ENCODE results near the gene CSNK2A2.

CSNK2A2 gene

DNA sequence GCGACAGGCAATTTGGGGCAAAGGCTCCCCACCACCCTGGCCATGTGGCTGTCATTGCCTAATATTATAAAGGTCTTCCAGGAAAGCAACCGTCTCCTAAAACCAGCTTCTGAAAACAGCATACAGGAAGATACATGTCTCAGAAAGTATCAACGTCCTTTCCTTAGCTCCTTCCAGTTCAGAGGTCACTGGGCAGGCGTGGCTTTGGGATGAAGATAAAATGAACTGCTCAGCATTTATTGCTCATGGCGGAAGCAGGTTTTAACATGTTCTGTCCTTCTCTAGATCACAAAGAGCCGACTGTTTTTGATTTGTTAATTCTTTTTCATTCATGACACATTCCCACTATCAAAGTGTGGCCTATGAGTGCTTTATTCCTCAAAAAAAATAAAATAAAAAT, 76.8 kb downstream of the CSNK2A2 start:
- no peak overlapping the region for H3K4me3 ChIP-seq (ENCODE audit: low read length)

DNA sequence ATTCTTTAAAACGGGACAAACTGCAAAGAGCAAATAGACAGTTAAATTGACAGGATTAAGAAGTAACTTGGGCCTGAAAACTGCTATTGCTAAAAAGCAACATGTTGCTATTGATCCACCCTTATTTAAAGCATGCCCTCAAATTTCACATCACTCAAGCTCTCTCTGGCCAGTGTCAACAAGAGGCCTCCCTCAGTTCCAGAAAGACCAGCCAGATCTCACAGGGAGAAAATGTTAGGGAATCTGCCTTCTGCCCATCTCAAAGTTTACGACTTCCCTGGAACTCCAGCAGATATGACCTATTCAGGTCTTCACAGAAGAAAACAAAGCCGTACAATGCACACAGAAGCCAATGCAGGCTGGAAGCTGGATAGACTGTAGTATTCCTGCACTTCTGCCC, 77.7 kb downstream of the CSNK2A2 start:
- Histone ChIP-seq H3K9ac (ENCODE audit: low read depth, low read length) (no peak overlapping the region), H3K27ac (ENCODE audit: low read depth, low read length) (no peak overlapping the region), H3K9me3 (ENCODE audit: insufficient read depth, low read depth, low read length) (no peaks in the 10 kb centered on the region), H3K36me3 (ENCODE audit: insufficient read depth, low read length) (peaks cover 18% of the 10 kb centered on the region), H3K4me3 (ENCODE audit: low read length) (no peak overlapping the region), H3K4me1 (ENCODE audit: insufficient read depth, low read length) (peaks cover 17% of the 10 kb centered on the region), H3K27me3 (ENCODE audit: insufficient read depth, low read length) (no peaks in the 10 kb centered on the region)
- 89% methylated on average over 3 of the region's 3 CpGs for WGBS

More for the DNA sequence above, 76.8 kb downstream of the CSNK2A2 start:
- WGBS, result 86% methylated on average over 6 of the region's 6 CpGs
- peaks cover 9% of the 10 kb centered on the region for H3K36me3 ChIP-seq (ENCODE audit: insufficient read depth, low read length)
- H3K4me1 ChIP-seq (ENCODE audit: insufficient read depth, low read length), result peaks cover 17% of the 10 kb centered on the region
- no peak overlapping the region for H3K9ac ChIP-seq (ENCODE audit: low read depth, low read length)
- H3K27me3 ChIP-seq (ENCODE audit: insufficient read depth, low read length), result no peaks in the 10 kb centered on the region
- no peak overlapping the region for H3K27ac ChIP-seq (ENCODE audit: low read depth, low read length)
- no peaks in the 10 kb centered on the region for H3K9me3 ChIP-seq (ENCODE audit: insufficient read depth, low read depth, low read length)

DNA sequence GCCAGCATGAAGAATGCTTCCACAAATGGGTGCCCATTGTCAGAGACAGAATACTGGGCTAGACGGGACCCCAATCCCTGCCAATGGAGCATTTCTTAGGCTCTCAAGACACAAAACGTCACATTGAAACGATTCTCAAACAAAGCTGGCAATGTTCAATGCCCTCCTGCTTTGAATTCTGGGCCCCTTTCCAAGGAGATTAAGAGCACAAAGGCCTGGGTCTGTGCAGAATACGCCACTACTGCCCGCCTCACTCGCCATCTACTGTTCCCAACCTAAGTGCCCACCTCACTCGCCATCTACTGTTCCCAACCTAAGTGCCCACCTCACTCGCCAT, 78.4 kb downstream of the CSNK2A2 start:
- Histone ChIP-seq H3K4me1 (ENCODE audit: insufficient read depth, low read length) (peaks cover 17% of the 10 kb centered on the region), H3K27ac (ENCODE audit: low read depth, low read length) (no peak overlapping the region), H3K27me3 (ENCODE audit: insufficient read depth, low read length) (no peaks in the 10 kb centered on the region), H3K36me3 (ENCODE audit: insufficient read depth, low read length) (peaks cover 26% of the 10 kb centered on the region), H3K9me3 (ENCODE audit: insufficient read depth, low read depth, low read length) (no peaks in the 10 kb centered on the region), H3K9ac (ENCODE audit: low read depth, low read length) (no peak overlapping the region), H3K4me3 (ENCODE audit: low read length) (no peak overlapping the region)
- 95% methylated on average over 8 of the region's 8 CpGs for WGBS

DNA sequence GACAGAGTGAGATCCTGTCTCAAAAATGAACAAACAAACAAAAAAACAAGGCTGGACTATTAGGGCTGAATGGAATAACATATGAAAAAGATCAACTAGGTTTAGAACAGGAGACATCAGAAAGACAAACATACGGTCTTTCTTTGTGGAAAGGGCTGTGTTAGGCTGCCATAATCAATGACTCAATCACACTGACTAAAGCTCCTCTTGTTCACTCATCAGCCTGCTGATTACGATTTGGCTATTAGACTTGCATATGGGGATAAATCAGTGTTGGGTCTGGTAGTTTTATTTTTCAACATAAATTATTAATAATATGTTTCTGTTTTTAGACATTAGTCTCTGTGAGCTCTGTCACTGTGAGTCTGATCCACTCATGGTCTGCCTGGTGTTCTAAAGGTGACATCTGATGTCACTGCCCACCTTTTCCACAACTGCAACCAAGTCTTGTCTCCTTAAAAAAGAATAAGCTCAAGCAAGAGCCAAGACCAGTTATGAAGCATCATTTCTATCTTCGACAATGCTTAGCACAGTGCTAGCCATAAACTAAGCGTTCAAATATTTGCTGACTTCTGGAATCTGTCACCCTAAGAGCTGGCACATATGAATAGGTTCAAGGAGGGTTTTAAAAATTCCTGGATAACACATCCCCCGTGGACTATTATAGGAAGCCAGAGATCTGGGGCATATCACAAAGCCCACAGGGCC, 79.0 kb downstream of the CSNK2A2 start:
- no peak overlapping the region for H3K27ac ChIP-seq (ENCODE audit: low read depth, low read length)
- H3K36me3 ChIP-seq (ENCODE audit: insufficient read depth, low read length), result peaks cover 30% of the 10 kb centered on the region
- WGBS, result 90% methylated on average over 4 of the region's 5 CpGs
- no peak overlapping the region for H3K4me3 ChIP-seq (ENCODE audit: low read length)
- no peak overlapping the region for H3K9ac ChIP-seq (ENCODE audit: low read depth, low read length)
- no peaks in the 10 kb centered on the region for H3K9me3 ChIP-seq (ENCODE audit: insufficient read depth, low read depth, low read length)
- H3K27me3 ChIP-seq (ENCODE audit: insufficient read depth, low read length), result no peaks in the 10 kb centered on the region
- peaks cover 17% of the 10 kb centered on the region for H3K4me1 ChIP-seq (ENCODE audit: insufficient read depth, low read length)

DNA sequence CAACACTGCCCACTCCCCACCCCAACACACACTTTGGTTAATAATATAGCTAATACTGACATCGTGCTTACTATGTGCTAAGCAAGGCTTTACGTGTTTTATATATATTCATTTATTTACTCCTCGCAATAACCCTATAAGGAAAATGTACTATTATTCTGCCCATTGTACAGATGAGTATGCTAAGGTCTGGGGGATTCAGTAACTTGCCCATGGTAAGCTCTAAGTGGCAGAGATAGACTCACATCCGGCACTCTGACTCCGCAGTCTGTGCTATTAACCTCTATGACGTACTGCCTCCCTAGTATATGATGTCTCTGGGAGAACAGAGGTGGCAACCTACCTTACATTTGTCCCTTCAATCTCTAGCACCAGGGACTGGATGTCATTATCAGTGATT, 81.4 kb downstream of the CSNK2A2 start:
- Histone ChIP-seq H3K4me1 (ENCODE audit: insufficient read depth, low read length) (peaks cover 14% of the 10 kb centered on the region), H3K36me3 (ENCODE audit: insufficient read depth, low read length) (peaks cover 44% of the 10 kb centered on the region), H3K27ac (ENCODE audit: low read depth, low read length) (no peak overlapping the region), H3K9ac (ENCODE audit: low read depth, low read length) (no peak overlapping the region), H3K4me3 (ENCODE audit: low read length) (no peak overlapping the region), H3K9me3 (ENCODE audit: insufficient read depth, low read depth, low read length) (no peaks in the 10 kb centered on the region; the same call in 1 of the 2 replicates), H3K27me3 (ENCODE audit: insufficient read depth, low read length) (no peaks in the 10 kb centered on the region)
- 96% methylated on average over 3 of the region's 6 CpGs for WGBS

DNA sequence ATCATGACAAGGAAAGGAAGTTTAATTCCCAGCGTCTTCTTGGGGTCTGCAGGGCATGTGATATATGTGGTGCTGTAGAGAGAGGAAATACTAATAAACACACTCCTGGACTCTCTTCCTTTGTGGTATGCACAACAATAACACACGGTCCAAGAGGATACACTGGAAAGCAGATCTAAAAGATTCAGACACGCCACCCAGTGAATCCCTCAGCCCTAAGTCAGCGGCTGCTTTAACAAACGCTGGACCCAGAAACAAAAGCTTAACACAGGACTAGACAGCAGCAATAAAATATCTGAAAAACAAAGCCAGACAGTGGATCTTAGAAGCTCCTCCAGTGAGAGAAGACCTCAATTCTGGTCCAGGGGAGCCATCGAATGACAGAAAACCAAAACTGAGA, 81.8 kb downstream of the CSNK2A2 start:
- H3K9ac ChIP-seq (ENCODE audit: low read depth, low read length), result no peak overlapping the region

DNA sequence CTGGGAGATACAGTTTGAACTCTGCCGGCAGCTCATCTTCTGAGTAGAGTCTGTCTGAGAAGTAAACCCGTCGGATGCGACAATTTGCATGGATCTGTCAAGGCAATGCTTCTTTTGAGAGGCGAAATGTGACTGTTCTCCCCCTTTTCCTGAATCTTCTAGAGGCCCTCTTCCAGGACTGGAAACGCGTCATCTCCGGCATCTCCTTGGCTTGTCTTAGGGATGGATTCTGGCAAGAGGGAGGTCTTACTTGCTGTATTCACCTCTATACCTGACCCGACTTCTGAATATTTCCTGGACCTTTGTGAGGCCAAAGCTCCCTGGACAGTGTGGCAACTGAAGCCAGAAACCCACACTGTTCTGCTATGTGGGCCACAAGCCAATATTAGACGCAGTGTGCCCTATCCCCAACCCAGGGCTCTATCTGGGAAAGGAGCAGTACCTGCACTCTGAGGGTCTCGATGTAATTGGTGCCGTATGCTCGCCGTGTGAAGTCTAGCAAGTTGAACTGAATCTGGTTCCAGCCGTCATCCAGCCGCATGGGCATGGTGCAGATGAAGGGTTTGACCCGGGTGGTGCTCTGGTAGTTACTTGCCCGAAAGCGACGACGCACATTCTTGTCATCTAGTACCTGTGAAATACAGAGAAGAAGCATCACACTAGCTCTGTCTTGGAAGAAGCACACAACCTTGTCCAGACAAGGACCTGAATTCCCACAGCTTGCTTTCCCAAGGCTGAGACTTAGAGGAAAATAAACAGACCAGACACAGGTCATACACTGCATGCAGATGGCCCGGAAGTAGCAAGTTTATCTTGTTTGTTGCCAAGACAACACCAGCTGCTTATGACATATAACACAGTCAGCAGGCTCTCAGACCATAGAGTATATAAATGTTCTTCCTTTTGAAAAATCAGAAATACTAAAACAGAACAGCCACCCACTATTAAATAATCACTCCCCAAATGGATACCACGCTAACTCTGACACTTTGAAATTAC, 82.8 kb downstream of the CSNK2A2 start:
- Histone ChIP-seq H3K36me3 (ENCODE audit: insufficient read depth, low read length) (peaks cover 44% of the 10 kb centered on the region), H3K4me1 (ENCODE audit: insufficient read depth, low read length) (peaks cover 14% of the 10 kb centered on the region), H3K4me3 (ENCODE audit: low read length) (no peak overlapping the region), H3K9ac (ENCODE audit: low read depth, low read length) (no peak overlapping the region), H3K9me3 (ENCODE audit: insufficient read depth, low read depth, low read length) (no peaks in the 10 kb centered on the region; the same call in 1 of the 2 replicates), H3K27me3 (ENCODE audit: insufficient read depth, low read length) (no peaks in the 10 kb centered on the region), H3K27ac (ENCODE audit: low read depth, low read length) (no peak overlapping the region)
- WGBS, result 97% methylated on average over 23 of the region's 23 CpGs

More for the DNA sequence above, 81.8 kb downstream of the CSNK2A2 start:
- Histone ChIP-seq H3K4me3 (ENCODE audit: low read length) (no peak overlapping the region), H3K4me1 (ENCODE audit: insufficient read depth, low read length) (peaks cover 13% of the 10 kb centered on the region), H3K9me3 (ENCODE audit: insufficient read depth, low read depth, low read length) (no peaks in the 10 kb centered on the region; the same call in 1 of the 2 replicates), H3K27ac (ENCODE audit: low read depth, low read length) (no peak overlapping the region), H3K36me3 (ENCODE audit: insufficient read depth, low read length) (peaks cover 44% of the 10 kb centered on the region), H3K27me3 (ENCODE audit: insufficient read depth, low read length) (no peaks in the 10 kb centered on the region)
- 93% methylated on average over 6 of the region's 6 CpGs for WGBS

DNA sequence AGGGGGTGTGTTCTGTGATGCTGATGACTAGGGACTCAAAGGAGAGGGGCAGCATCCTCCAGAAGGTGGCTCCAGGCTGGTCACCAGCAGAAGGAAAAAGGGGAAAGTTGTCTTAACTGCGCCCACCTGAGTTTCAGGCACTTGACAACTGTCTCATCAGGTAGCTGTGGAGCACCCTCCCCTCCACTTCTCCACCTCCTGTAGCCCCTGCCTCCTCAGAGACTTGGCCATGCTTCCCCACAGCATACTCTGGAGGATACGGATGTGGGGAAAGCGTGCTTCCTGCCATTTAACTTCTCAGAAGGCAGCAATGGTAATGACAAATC, 86.6 kb downstream of the CSNK2A2 start:
- H3K27me3 ChIP-seq (ENCODE audit: insufficient read depth, low read length), result no peaks in the 10 kb centered on the region
- H3K36me3 ChIP-seq (ENCODE audit: insufficient read depth, low read length), result peaks cover 36% of the 10 kb centered on the region
- 90% methylated on average over 3 of the region's 3 CpGs for WGBS
- H3K9ac ChIP-seq (ENCODE audit: low read depth, low read length), result no peak overlapping the region
- no peak overlapping the region for H3K27ac ChIP-seq (ENCODE audit: low read depth, low read length)
- H3K4me1 ChIP-seq (ENCODE audit: insufficient read depth, low read length), result peaks cover 28% of the 10 kb centered on the region
- no peak overlapping the region for H3K4me3 ChIP-seq (ENCODE audit: low read length)
- H3K9me3 ChIP-seq (ENCODE audit: insufficient read depth, low read depth, low read length), result no peaks in the 10 kb centered on the region; the same call in 1 of the 2 replicates

DNA sequence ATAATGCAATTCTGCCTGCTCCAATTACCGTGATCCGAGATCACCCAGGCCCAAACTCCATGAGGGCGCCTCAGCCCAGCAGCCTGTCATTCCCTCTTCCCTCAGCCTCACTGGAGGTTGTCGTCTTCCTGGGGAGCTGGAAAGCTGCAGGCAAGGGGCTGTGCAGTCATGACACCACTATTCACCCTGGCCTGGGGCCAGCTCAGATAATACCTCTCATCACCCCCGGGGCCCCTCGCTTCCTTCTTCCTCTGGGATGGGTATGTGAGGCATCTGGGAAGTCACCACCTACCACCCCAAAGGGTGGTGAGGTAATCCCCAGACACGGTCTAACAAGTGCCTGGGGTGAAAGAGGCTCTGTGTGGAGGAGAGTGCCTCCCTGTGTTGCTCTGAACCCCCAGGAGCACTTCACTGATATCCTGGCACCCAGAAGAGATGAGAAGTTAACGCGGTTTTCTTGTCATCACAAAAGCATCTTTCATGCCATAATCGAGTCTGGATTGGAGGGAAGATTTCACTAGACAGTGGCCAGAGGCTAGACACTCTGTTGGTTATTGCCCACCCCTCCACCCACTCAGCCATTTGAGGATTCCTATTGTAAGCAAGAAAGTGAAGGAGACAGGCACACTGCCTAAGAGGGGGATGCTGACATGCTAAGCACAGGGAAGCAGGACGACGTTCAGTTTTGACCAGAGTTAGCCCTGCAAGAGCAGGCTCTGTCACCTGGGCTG, 87.2 kb downstream of the CSNK2A2 start:
- WGBS, result 60% methylated on average over 10 of the region's 12 CpGs
- H3K9ac ChIP-seq (ENCODE audit: low read depth, low read length), result no peak overlapping the region
- no peak overlapping the region for H3K4me3 ChIP-seq (ENCODE audit: low read length)
- peaks cover 31% of the 10 kb centered on the region for H3K36me3 ChIP-seq (ENCODE audit: insufficient read depth, low read length)
- H3K27ac ChIP-seq (ENCODE audit: low read depth, low read length), result no peak overlapping the region
- H3K4me1 ChIP-seq (ENCODE audit: insufficient read depth, low read length), result peaks cover 28% of the 10 kb centered on the region
- H3K27me3 ChIP-seq (ENCODE audit: insufficient read depth, low read length), result no peaks in the 10 kb centered on the region
- H3K9me3 ChIP-seq (ENCODE audit: insufficient read depth, low read depth, low read length), result no peaks in the 10 kb centered on the region; the same call in 1 of the 2 replicates

DNA sequence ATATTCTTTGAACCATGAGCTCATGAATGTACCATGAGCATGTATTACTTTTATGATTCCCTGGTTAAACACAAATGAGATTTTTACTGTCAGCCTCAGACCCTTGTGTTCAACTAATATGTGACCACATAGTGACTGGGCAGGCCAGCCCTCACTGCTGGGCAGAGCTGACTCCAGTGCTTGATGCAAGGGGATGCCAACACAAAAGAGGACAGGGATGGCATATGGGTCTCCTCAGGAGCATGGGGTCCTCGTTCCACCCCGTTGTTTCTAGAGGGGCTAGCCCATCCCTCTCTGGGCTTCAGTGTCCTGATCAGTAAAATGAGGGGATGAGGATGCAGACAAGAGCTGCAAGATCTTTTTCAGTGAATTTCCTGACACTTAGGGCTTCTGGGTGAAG, 88.0 kb downstream of the CSNK2A2 start:
- WGBS, result 91% methylated on average over 2 of the region's 2 CpGs
- Histone ChIP-seq H3K27ac (ENCODE audit: low read depth, low read length) (no peak overlapping the region), H3K9me3 (ENCODE audit: insufficient read depth, low read depth, low read length) (no peaks in the 10 kb centered on the region; the same call in 1 of the 2 replicates)

DNA sequence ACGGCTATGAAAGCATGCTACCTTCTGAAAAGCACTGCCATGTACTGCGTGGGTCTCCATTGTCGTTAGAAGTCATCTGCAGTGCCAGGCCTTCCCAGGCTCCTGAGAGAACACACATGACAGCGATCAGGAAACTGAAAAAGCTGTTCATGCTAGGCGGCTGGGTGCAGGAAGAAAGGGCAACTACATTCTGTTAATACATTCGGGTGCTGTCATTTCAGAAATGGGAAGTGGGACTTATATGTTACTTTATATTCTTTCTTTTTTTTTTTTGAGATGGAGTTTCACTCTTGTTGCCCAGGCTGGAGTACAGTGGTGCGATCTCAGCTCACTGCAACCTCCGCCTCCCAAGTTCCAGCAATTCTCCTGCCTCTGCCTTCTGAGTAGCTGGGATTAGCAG, 88.6 kb downstream of the CSNK2A2 start:
- Histone ChIP-seq H3K4me1 (ENCODE audit: insufficient read depth, low read length) (peaks cover 28% of the 10 kb centered on the region), H3K4me3 (ENCODE audit: low read length) (no peak overlapping the region), H3K27me3 (ENCODE audit: insufficient read depth, low read length) (no peaks in the 10 kb centered on the region), H3K36me3 (ENCODE audit: insufficient read depth, low read length) (peaks cover 17% of the 10 kb centered on the region), H3K9me3 (ENCODE audit: insufficient read depth, low read depth, low read length) (no peaks in the 10 kb centered on the region; the same call in 1 of the 2 replicates), H3K9ac (ENCODE audit: low read depth, low read length) (no peak overlapping the region), H3K27ac (ENCODE audit: low read depth, low read length) (no peak overlapping the region)
- WGBS, result 92% methylated on average over 8 of the region's 8 CpGs

More for the DNA sequence above, 88.0 kb downstream of the CSNK2A2 start:
- peaks cover 22% of the 10 kb centered on the region for H3K36me3 ChIP-seq (ENCODE audit: insufficient read depth, low read length)
- peaks cover 28% of the 10 kb centered on the region for H3K4me1 ChIP-seq (ENCODE audit: insufficient read depth, low read length)
- no peaks in the 10 kb centered on the region for H3K27me3 ChIP-seq (ENCODE audit: insufficient read depth, low read length)
- no peak overlapping the region for H3K4me3 ChIP-seq (ENCODE audit: low read length)
- H3K9ac ChIP-seq (ENCODE audit: low read depth, low read length), result no peak overlapping the region
